ENCODE results near the gene ANKS4B. TPM values are rescaled to one million over a fixed set of nuclear protein-coding genes. Genes with fewer than 3 reads are reported as not detected.

The ANKS4B gene
- total and polyA plus RNA-seq, 2 of the 8 experiments (the other 6 are each of a cell fraction or from before 2014, with no cell fraction given), result 0.06 to 0.15 TPM

DNA sequence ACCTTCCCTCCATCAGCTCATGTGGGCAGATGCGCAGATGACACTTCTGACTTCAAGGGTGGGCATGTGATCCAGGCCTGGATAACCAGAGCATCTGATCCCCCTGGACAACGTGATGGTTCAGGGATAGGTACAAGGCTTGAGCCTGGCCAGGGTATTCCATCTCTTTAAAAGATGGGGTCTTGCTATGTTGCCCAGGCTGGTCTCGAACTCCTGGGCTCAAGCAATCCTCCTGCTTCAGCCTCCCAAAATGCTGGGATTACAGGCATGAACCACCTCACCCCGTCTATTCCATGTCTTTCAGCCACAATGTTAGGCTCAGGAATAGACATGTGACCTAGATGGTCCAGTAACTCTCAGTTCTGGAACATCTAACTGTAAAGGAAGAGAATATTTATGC lies 23.8 kb downstream of the ANKS4B start:
- no peak overlapping the region for H3K14ac ChIP-seq (ENCODE audit: insufficient read length)
- H3K23ac ChIP-seq (ENCODE audit: insufficient read length), result no peak overlapping the region
- H3K4me3 ChIP-seq (ENCODE audit: extremely low read depth in 1 of 4, insufficient read depth in 2 of 4, low read depth in 3 of 4, low read length in 4 of 4), result no peak overlapping the region
- H4K5ac ChIP-seq (ENCODE audit: insufficient read length, low read depth, low read length), result no peak overlapping the region
- H3K56ac ChIP-seq (replicated peaks; ENCODE audit: insufficient read length, low read depth, low read length), result no peak overlapping the region
- H2BK15ac ChIP-seq (ENCODE audit: low read length), result no peak overlapping the region
- no peak overlapping the region for H2AK5ac ChIP-seq (ENCODE audit: low read depth, low read length)
- no peak overlapping the region for H2BK20ac ChIP-seq (ENCODE audit: low read length)
- no peak overlapping the region for H2BK12ac ChIP-seq (ENCODE audit: low read depth, low read length)
- no peak for DNase-seq (ENCODE audit: low read depth in 1 of 2, low spot score in 2 of 2)
- no peaks in the 10 kb centered on the region for H4K20me1 ChIP-seq (replicated peaks in 1 of 2; ENCODE audit: control insufficient read depth in 1 of 2, insufficient read depth in 2 of 2, low read length in 2 of 2)
- no peak overlapping the region for H3K4ac ChIP-seq (replicated peaks; ENCODE audit: insufficient read length, low read depth, low read length)
- H2AFZ ChIP-seq (ENCODE audit: low read length), result no peak overlapping the region
- no peak for FAIRE-seq
- no peak overlapping the region for H4K91ac ChIP-seq (replicated peaks; ENCODE audit: insufficient read length, low read length)
- no peaks in the 10 kb centered on the region for H3K23me2 ChIP-seq (ENCODE audit: low read depth, low read length)
- no peaks in the 10 kb centered on the region for H3K4me1 ChIP-seq (replicated peaks in 1 of 4; ENCODE audit: control insufficient read depth in 3 of 4, insufficient read depth in 4 of 4, low read length in 3 of 4)
- WGBS, 2 experiments (ENCODE audit: extremely low coverage in 1 of 2, insufficient coverage in 1 of 2, insufficient read length in 1 of 2, insufficient replicate concordance in 2 of 2, low coverage in 1 of 2, low lambda C conversion rate in 2 of 2, missing lambda C conversion rate in 1 of 2), result 91% methylated on average over 4 of the region's 4 CpGs; no CpG with 5 or more reads in 1 of the 2 experiments
- H3K79me1 ChIP-seq (ENCODE audit: low read depth, low read length), result no peaks in the 10 kb centered on the region
- no peak overlapping the region for H3K18ac ChIP-seq (ENCODE audit: extremely low read depth, low read length)
- no peak overlapping the region for H4K8ac ChIP-seq (ENCODE audit: extremely low read depth, insufficient read depth, low read length)
- TF ChIP-seq NANOG (IDR thresholded peaks at IDR 0.05; ENCODE audit: insufficient read depth, low read depth, low read length, poor library complexity, severe bottlenecking), result no peak
- TF ChIP-seq BRCA1 (IDR thresholded peaks at IDR 0.05; ENCODE audit: low read depth, low read length), result no peak
- no peak for TF ChIP-seq POLR2AphosphoS5 (IDR thresholded peaks at IDR 0.05; ENCODE audit: low read depth, low read length)
- TF ChIP-seq YY1 (IDR thresholded peaks at IDR 0.05; ENCODE audit: low read depth, low read length), result no peak
- no peaks in the 10 kb centered on the region for H3K9me3 ChIP-seq (ENCODE audit: insufficient read depth in 2 of 2, low read depth in 1 of 2, low read length in 1 of 2)
- POLR2A ChIA-PET (ENCODE audit: partially characterized antibody), result no interaction called here
- H3K27ac ChIP-seq (ENCODE audit: low read depth, low read length), result no peak overlapping the region
- CTCF ChIA-PET (ENCODE audit: partially characterized antibody), result no interaction called here
- no peaks in the 10 kb centered on the region for H3K79me2 ChIP-seq (ENCODE audit: control insufficient read depth in 1 of 2, insufficient read depth in 2 of 2, low read length in 2 of 2)
- no peak overlapping the region for H2BK5ac ChIP-seq (ENCODE audit: low read depth, low read length)
- H3K36me3 ChIP-seq (ENCODE audit: control insufficient read depth in 2 of 4, insufficient read depth in 4 of 4, low read length in 3 of 4), result no peaks in the 10 kb centered on the region; a peak in 1 of 8 replicates
- H2BK120ac ChIP-seq (replicated peaks; ENCODE audit: low read depth, low read length), result no peak overlapping the region
- H3K4me2 ChIP-seq (ENCODE audit: insufficient read depth in 1 of 2, low read depth in 2 of 2, low read length in 2 of 2), result no peak overlapping the region
- H3K27me3 ChIP-seq (replicated peaks in 1 of 4; ENCODE audit: control insufficient read depth in 3 of 4, extremely low read depth in 1 of 4, insufficient read depth in 3 of 4, low read length in 3 of 4), result no peaks in the 10 kb centered on the region
- H3K9ac ChIP-seq (replicated peaks in 1 of 4; ENCODE audit: extremely low read depth in 1 of 4, low read depth in 3 of 4, low read length in 3 of 4), result no peak overlapping the region

Data from H1 (cell line).